AG09309 (cell line): ENCODE measurements around the gene COPG1.
"Not testable (repeated sequence)": the region's sequence is repeated elsewhere in the genome, so short reads cannot be mapped to it uniquely, and the experiment has no call there.

Experiments used
- DNase-seq: peaks from one replicate; pipeline ENCODE4 v3.0.0-alpha.2; 2010; ENCODE audit warnings: low read depth
- H3K4me3 ChIP-seq: 2 replicates; pipeline ENCODE4 v1.5.1; 2011; ENCODE audit warnings: mild to moderate bottlenecking, low read depth, low read length, moderate library complexity; ENCODE audit not compliant: control insufficient read depth
- TF ChIP-seq, protein P1 (sequence below): IDR thresholded peaks from 2 replicates; pipeline ENCODE4 v1.5.1; 2011; ENCODE audit warnings: mild to moderate bottlenecking, low read depth, low read length, inconsistent platforms; ENCODE audit not compliant: insufficient read depth, control insufficient read depth; ENCODE audit errors: missing control alignments

The COPG1 gene

DNA sequence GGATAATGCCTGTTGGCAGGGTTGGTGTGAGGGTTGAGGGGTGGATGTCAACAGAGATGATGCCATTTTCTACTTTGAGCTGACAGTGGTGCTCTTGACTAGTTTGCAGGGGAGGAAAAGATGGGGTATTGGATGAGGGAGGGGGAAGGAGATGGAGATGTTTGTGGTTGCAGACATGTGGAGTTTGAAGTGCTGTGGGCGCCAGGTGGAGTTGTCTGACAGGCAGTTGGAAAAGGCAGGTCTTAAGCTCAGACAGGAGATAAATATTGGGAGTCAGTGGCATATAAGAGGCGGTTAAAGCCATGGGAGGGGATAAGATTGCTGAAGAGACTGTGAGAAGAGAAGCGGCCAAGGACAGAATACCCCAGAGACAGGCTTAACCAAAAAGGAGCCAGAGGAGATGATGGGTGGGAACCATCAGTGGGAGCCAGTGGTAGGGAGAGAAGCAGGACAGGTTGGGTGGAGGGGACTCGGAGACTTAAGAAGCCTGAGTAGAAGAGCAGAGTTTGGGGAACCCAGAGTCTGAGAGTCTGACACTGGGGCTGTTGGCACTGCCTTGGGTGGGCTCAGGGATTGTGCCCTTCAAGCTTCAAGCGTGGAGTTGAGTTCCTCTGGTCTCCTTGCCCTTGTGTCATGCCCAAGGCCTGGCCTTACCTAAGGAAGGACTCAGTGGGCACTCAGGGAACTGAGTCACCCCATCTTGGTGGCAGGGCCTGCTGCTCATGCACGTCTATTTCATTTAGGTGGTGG lies 13.9 kb downstream of the COPG1 start:
- TF ChIP-seq, protein P1, sequence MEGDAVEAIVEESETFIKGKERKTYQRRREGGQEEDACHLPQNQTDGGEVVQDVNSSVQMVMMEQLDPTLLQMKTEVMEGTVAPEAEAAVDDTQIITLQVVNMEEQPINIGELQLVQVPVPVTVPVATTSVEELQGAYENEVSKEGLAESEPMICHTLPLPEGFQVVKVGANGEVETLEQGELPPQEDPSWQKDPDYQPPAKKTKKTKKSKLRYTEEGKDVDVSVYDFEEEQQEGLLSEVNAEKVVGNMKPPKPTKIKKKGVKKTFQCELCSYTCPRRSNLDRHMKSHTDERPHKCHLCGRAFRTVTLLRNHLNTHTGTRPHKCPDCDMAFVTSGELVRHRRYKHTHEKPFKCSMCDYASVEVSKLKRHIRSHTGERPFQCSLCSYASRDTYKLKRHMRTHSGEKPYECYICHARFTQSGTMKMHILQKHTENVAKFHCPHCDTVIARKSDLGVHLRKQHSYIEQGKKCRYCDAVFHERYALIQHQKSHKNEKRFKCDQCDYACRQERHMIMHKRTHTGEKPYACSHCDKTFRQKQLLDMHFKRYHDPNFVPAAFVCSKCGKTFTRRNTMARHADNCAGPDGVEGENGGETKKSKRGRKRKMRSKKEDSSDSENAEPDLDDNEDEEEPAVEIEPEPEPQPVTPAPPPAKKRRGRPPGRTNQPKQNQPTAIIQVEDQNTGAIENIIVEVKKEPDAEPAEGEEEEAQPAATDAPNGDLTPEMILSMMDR: no peak
- no peak for DNase-seq
- H3K4me3 ChIP-seq: no peak overlapping the region

DNA sequence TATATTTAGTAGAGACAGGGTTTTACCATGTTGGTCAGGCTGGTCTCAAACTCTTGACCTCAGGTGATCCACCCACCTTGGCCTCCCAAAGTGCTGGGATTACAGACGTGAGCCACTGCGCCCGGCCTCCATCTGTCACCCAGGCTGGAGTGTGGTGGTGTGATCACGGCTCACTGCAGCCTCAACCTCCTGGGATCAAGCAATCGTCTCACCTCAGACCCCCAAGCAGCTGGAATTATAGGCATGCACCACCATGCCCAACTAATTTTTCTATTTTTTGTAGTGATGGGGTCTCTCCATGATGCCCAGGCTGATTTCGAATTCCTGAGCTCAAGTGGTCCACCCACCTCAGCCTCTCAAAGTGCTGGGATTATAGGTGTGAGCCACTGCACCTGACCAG lies 15.6 kb downstream of the COPG1 start:
- not testable (repeated sequence) for H3K4me3 ChIP-seq, DNase-seq

DNA sequence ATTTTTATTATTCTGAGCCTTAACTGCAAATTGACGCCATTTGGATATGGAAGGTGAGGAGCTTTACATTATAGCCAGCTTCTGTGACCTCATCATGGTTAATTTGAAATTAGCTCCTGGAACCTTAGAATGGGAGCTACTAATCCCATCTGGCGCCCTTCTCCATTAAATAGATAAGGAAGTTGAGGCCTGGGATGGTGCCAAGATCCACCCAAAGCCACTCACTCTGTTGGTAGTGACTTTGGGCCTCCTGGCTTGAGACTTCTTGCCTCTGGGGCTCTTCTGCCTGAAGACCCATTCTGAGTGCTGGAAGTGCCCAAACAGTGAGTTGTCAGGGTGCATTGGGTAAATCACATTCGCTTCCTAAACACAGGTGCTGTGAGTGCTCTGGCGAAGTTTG lies 17.2 kb downstream of the COPG1 start:
- TF ChIP-seq, protein P1: no peak
- no peak overlapping the region for H3K4me3 ChIP-seq
- no peak for DNase-seq

DNA sequence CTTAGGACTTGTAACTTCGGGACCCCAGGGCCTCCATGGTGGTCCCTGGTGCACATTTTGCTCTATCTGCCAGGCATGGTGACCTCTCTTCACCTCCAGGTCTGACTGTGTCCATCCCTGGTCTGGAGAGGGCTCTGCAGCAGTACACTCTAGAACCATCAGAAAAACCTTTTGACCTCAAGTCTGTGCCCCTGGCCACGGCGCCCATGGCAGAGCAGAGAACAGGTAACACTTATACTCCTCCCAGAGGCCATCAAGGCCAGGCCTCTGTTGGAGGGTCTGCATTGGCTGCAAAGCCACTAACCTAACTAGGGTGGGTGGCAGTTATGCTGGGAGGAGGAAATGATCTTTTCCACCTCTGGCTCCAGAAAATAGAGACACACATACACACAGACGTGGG lies 19.0 kb downstream of the COPG1 start:
- H3K4me3 ChIP-seq: no peak overlapping the region

DNA sequence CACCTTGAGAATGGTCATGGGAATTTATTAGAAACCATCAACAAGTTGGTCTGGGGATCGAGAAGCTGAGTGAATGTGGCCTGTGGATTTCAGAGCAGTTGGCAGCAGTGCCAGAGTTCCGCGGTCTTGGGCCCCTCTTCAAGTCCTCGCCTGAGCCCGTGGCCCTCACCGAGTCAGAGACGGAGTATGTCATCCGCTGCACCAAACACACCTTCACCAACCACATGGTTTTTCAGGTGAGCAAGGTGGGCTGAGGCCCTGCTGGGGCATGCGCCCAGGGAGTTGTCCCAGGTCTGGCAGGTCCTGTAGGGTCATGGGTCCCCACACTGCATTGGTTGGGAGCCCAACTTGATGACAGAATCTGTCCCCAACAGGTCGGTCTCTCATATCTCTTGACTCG lies 22.3 kb downstream of the COPG1 start:
- H3K4me3 ChIP-seq: no peak overlapping the region
- TF ChIP-seq, protein P1: no peak
- DNase-seq: no peak

More for the DNA sequence above, 19.0 kb downstream of the COPG1 start:
- DNase-seq: no peak
- TF ChIP-seq, protein P1: no peak

DNA sequence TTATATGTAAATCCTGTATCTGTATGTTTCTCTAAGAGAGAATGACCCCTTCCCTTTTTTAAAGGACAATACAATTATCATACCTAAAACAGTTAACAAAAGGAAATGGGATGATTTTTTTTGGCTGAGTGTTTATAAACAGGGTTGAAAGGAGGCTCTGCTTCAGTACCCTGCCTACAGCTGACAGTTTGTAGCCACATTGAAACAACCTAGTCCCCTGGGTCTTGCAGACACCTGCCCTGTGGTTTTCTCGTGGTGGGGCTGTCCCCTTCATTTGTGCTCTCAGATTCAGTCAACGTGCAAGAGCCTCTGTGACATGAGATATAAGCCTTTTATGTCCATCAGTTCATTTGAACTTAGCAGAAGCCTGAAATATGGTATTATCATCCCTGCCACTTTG lies 27.0 kb downstream of the COPG1 start:
- no peak for DNase-seq
- TF ChIP-seq, protein P1: no peak
- no peak overlapping the region for H3K4me3 ChIP-seq

DNA sequence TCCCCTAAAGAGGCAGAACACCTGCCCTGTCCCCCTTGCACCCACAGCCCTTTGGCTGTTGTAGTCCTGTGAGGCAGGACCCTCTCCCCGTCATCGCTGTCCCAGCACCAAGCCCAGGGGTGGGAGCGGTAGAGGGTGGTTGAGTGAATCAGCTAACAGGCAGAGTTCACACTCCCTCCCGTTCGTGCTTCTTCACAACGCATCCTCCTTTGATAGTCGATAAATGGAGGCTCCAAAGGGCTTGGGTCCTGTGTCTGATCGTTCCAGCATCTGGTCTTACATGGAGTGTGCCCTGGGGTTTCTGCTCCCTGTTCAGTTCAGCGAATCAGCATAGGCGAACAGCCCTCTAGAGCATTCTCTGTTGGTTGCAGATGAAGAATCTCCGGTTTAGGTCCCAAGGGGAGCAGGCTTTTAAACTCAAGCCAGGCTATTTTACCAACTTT lies 28.4 kb downstream of the COPG1 start:
- H3K4me3 ChIP-seq: no peak overlapping the region
- no peak for DNase-seq
- TF ChIP-seq, protein P1: no peak
